Activated naive CD4-positive, alpha-beta T cell treated with anti-CD3 and anti-CD28 coated beads for 36 hours (primary cell): ENCODE results near the gene ENPP3. TPM values are rescaled to one million over a fixed set of nuclear protein-coding genes. Genes with fewer than 3 reads are reported as not detected.
"Not testable (repeated sequence)": the region's sequence is repeated elsewhere in the genome, so short reads cannot be mapped to it uniquely, and the experiment has no call there.

ENCODE experiments used
- CTCF ChIA-PET: fragments of 350-600 bp; sonication (Branson Sonifier 250); formaldehyde crosslinking; loops from one replicate; lab custom pipeline; 2021; ENCODE audit warnings: antibody characterized with exemption; lab: Charles Lee
- DNase-seq: peaks from one replicate; pipeline ENCODE4 v3.0.0-alpha.2; 2020
- H3K27ac Mint-ChIP-seq: one replicate; pipeline ENCODE4 v1.8.0; 2021; ENCODE audit warnings: mild to moderate bottlenecking, mixed read lengths
- H3K27me3 Mint-ChIP-seq: one replicate; pipeline ENCODE4 v1.8.0; 2021; ENCODE audit warnings: low read depth, mixed read lengths
- H3K36me3 Mint-ChIP-seq: one replicate; pipeline ENCODE4 v1.8.0; 2021; ENCODE audit warnings: low read depth, mixed read lengths
- H3K4me1 Mint-ChIP-seq: one replicate; pipeline ENCODE4 v1.8.0; 2021; ENCODE audit warnings: low read depth, mixed read lengths
- H3K4me3 Mint-ChIP-seq: one replicate; pipeline ENCODE4 v1.8.0; 2021; ENCODE audit warnings: mild to moderate bottlenecking, moderate library complexity, mixed read lengths
- H3K9me3 Mint-ChIP-seq: one replicate; pipeline ENCODE4 v1.8.0; 2021; ENCODE audit warnings: mixed read lengths
- intact Hi-C: fragments of 100-400 bp; cut with micrococcal nuclease; formaldehyde crosslinking; loops from one replicate; pipeline ENCODE4 v1.15.1; 2023
- total RNA-seq, 2 experiments: library from RNA; stranded (reverse); gene quantifications; one replicate each; pipeline ENCODE4 v1.2.3, GENCODE V29; 2021

ENPP3 gene
- total RNA-seq, 2 experiments from 2014 or later: 0.96 to 1.2 TPM

DNA sequence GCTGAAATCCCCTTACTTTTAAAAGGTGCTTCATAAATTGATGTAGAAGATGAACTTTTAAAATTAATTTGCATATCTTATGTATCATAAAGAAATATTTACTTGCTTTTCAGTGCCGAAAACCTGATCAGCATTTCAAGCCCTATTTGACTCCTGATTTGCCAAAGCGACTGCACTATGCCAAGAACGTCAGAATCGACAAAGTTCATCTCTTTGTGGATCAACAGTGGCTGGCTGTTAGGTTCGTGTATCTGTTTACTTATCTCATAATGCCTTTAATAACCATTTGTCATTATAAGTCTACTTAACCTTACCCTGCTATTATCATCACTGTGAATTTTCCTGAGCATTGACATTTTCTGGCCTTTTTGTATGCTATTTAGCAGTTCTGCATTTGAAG is 56.3 kb downstream of the ENPP3 start:
- CTCF ChIA-PET: interaction anchor here (0.9 kb wide), 1 partner anchor 221 kb away, joined by 4 read pairs; no protein-coding TSS in a partner anchor
- DNase-seq: no peak
- Mint-ChIP-seq H3K27me3 (no peaks in the 10 kb centered on the region), H3K36me3 (no peaks in the 10 kb centered on the region), H3K4me3 (no peak overlapping the region), H3K9me3 (no peaks in the 10 kb centered on the region), H3K4me1 (no peaks in the 10 kb centered on the region), H3K27ac (no peak overlapping the region)
- intact Hi-C loops: loop anchor here (2.0 kb wide), 1 partner anchor 217 kb away; no protein-coding TSS in a partner anchor

- Mint-ChIP-seq H3K4me1 (no peaks in the 10 kb centered on the region), H3K27ac (no peak overlapping the region), H3K4me3 (no peak overlapping the region), H3K36me3 (no peaks in the 10 kb centered on the region), H3K27me3 (no peaks in the 10 kb centered on the region), H3K9me3 (no peaks in the 10 kb centered on the region)
- intact Hi-C loops: no loop called here
- peak; percentile 44 for DNase-seq
- CTCF ChIA-PET: interaction anchor here (0.6 to 2.3 kb wide), 15 partner anchors 14 to 578 kb away, joined by 3 to 19 read pairs (median 4); no protein-coding TSS in a partner anchor
Measured at GRCh38 chr6:131694832-131695426, 57.8 kb downstream of the ENPP3 start.

GRCh38 chr6:131696956-131697355 is 59.9 kb downstream of the ENPP3 start:
- no peaks in the 10 kb centered on the region for H3K27me3 Mint-ChIP-seq
- DNase-seq: no peak
- H3K4me3 Mint-ChIP-seq: no peak overlapping the region
- CTCF ChIA-PET: interaction anchor here (2.3 kb wide), 1 partner anchor 213 kb away, joined by 19 read pairs; no protein-coding TSS in a partner anchor
- intact Hi-C loops: no loop called here
- H3K36me3 Mint-ChIP-seq: no peaks in the 10 kb centered on the region
- no peaks in the 10 kb centered on the region for H3K9me3 Mint-ChIP-seq
- no peaks in the 10 kb centered on the region for H3K4me1 Mint-ChIP-seq
- H3K27ac Mint-ChIP-seq: no peak overlapping the region

DNA sequence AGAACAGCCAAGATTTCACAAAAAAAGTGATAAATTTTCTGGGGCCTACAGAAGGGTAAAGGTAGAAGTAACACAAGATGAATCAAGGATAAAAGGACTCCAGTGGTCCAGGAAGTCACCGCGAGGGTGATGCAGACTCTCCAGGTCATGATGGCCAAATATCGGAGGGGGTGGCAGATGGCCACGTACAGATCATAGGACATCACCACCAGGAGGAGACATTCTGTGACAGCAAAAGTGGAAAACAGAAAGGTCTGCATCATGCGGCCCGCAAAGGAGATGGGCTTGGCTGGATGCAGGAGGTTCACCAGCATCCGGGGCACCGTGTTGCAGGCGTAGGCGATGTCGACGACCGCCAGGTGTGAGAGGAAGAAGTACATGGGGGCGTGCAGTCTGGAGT is 63.7 kb downstream of the ENPP3 start:
- intact Hi-C loops, DNase-seq, H3K9me3 Mint-ChIP-seq, H3K27me3 Mint-ChIP-seq, H3K4me1 Mint-ChIP-seq, H3K36me3 Mint-ChIP-seq, H3K27ac Mint-ChIP-seq, CTCF ChIA-PET, H3K4me3 Mint-ChIP-seq: not testable (repeated sequence)

- H3K9me3 Mint-ChIP-seq, H3K4me3 Mint-ChIP-seq, intact Hi-C loops, H3K27me3 Mint-ChIP-seq, H3K36me3 Mint-ChIP-seq, DNase-seq, H3K4me1 Mint-ChIP-seq, H3K27ac Mint-ChIP-seq, CTCF ChIA-PET: not testable (repeated sequence)
Measured at GRCh38 chr6:131703905-131704304, 66.8 kb downstream of the ENPP3 start.

DNA sequence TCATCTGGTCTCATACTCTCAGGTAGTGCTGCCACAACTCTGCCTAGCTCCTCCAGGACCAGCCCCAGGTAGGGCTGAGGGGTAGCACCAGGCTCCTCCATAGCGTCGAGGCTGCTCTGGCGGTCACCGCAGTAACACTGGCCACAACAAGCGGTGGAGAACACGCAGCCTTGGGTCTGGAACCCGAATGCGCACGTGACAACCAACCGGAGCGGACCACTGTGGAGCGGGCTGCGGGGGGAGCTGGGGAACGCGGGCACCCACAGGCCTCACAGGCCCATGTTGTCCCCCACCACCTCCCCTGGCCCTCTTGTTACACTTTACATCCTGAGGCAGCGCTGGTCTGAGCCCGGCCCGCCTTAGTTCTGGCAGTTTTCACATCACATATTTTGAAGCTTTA is 73.8 kb downstream of the ENPP3 start, which contains the start of gene CTAGE9:
CTAGE9 (minus strand) TSS at position 101 of the 400 bp plus-strand sequence; CDS start at position 101, 0 bp downstream.
- H3K36me3 Mint-ChIP-seq, H3K27me3 Mint-ChIP-seq, intact Hi-C loops, DNase-seq, H3K9me3 Mint-ChIP-seq, H3K4me1 Mint-ChIP-seq, H3K27ac Mint-ChIP-seq, CTCF ChIA-PET, H3K4me3 Mint-ChIP-seq: not testable (repeated sequence)

- H3K4me3 Mint-ChIP-seq, H3K36me3 Mint-ChIP-seq, H3K4me1 Mint-ChIP-seq, H3K9me3 Mint-ChIP-seq, H3K27ac Mint-ChIP-seq, DNase-seq, intact Hi-C loops, H3K27me3 Mint-ChIP-seq: not testable (repeated sequence)
- CTCF ChIA-PET: interaction anchor here (1.3 kb wide), 1 partner anchor 20 kb away, joined by 4 read pairs; no protein-coding TSS in a partner anchor
Measured at GRCh38 chr6:131715567-131715966, 78.5 kb downstream of the ENPP3 start.

GRCh38 chr6:131717836-131718542 is 80.9 kb downstream of the ENPP3 start:
- intact Hi-C loops: no loop called here
- no peaks in the 10 kb centered on the region for H3K36me3 Mint-ChIP-seq
- H3K4me1 Mint-ChIP-seq: no peaks in the 10 kb centered on the region
- no peaks in the 10 kb centered on the region for H3K9me3 Mint-ChIP-seq
- no peak overlapping the region for H3K4me3 Mint-ChIP-seq
- H3K27ac Mint-ChIP-seq: no peak overlapping the region
- no peaks in the 10 kb centered on the region for H3K27me3 Mint-ChIP-seq
- no peak for DNase-seq
- CTCF ChIA-PET: no interaction called here

- no peaks in the 10 kb centered on the region for H3K4me1 Mint-ChIP-seq
- H3K27me3 Mint-ChIP-seq: no peaks in the 10 kb centered on the region
- no peak overlapping the region for H3K4me3 Mint-ChIP-seq
- H3K36me3 Mint-ChIP-seq: no peaks in the 10 kb centered on the region
- DNase-seq: no peak
- CTCF ChIA-PET: interaction anchor here (1.9 kb wide), 1 partner anchor 26 kb away, joined by 4 read pairs; no protein-coding TSS in a partner anchor
- H3K27ac Mint-ChIP-seq: no peak overlapping the region
- no peaks in the 10 kb centered on the region for H3K9me3 Mint-ChIP-seq
- intact Hi-C loops: no loop called here
Measured at GRCh38 chr6:131721161-131721560, 84.1 kb downstream of the ENPP3 start.

GRCh38 chr6:131724114-131724513 is 87.0 kb downstream of the ENPP3 start:
- Mint-ChIP-seq H3K27me3 (no peaks in the 10 kb centered on the region), H3K36me3 (no peaks in the 10 kb centered on the region), H3K4me1 (no peaks in the 10 kb centered on the region), H3K27ac (no peak overlapping the region), H3K4me3 (no peak overlapping the region), H3K9me3 (no peaks in the 10 kb centered on the region)
- intact Hi-C loops: no loop called here
- DNase-seq: no peak
- CTCF ChIA-PET: no interaction called here

GRCh38 chr6:131727467-131727866 is 90.4 kb downstream of the ENPP3 start:
- Mint-ChIP-seq H3K4me1 (no peaks in the 10 kb centered on the region), H3K27ac (no peak overlapping the region), H3K9me3 (no peaks in the 10 kb centered on the region), H3K36me3 (no peaks in the 10 kb centered on the region), H3K4me3 (no peak overlapping the region), H3K27me3 (peaks cover 1% of the 10 kb centered on the region)
- CTCF ChIA-PET: interaction anchor here (1.6 kb wide), 1 partner anchor 182 kb away, joined by 3 read pairs; no protein-coding TSS in a partner anchor
- intact Hi-C loops: no loop called here
- no peak for DNase-seq

DNA sequence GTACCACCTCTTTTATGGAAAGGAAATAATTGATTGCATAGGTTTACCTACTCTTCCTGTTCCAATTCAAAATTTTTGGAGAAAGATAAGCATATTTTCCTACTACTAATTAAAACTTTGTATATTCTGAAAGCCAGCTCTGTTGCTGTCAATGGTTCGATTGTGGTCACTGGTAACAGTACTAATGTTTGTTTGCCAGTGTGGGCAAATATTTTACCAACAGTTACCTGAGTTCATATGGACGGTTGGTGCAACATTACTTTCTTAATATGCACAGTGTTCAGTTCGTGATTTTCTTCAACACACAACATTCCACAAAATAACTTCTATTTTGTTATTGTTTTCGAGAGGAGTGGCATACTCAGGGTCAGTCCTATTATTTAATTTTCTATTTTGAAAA is 90.8 kb downstream of the ENPP3 start:
- no peaks in the 10 kb centered on the region for H3K4me1 Mint-ChIP-seq
- CTCF ChIA-PET: interaction anchor here (1.6 kb wide), 1 partner anchor 182 kb away, joined by 3 read pairs; no protein-coding TSS in a partner anchor
- no peak overlapping the region for H3K4me3 Mint-ChIP-seq
- no peak for DNase-seq
- H3K27ac Mint-ChIP-seq: no peak overlapping the region
- H3K27me3 Mint-ChIP-seq: peaks cover 1% of the 10 kb centered on the region
- no peaks in the 10 kb centered on the region for H3K36me3 Mint-ChIP-seq
- intact Hi-C loops: no loop called here
- H3K9me3 Mint-ChIP-seq: no peaks in the 10 kb centered on the region
